GM19351 (cell line): Measurements from ENCODE around the gene HSD17B1.

Experiments used
- ATAC-seq: cut with Tn5 transposase; IDR thresholded peaks from one replicate; pipeline ENCODE4 v1.9.1; 2021; ENCODE audit warnings: mild to moderate bottlenecking, moderate library complexity; ENCODE audit not compliant: unreplicated experiment

Gene HSD17B1

DNA sequence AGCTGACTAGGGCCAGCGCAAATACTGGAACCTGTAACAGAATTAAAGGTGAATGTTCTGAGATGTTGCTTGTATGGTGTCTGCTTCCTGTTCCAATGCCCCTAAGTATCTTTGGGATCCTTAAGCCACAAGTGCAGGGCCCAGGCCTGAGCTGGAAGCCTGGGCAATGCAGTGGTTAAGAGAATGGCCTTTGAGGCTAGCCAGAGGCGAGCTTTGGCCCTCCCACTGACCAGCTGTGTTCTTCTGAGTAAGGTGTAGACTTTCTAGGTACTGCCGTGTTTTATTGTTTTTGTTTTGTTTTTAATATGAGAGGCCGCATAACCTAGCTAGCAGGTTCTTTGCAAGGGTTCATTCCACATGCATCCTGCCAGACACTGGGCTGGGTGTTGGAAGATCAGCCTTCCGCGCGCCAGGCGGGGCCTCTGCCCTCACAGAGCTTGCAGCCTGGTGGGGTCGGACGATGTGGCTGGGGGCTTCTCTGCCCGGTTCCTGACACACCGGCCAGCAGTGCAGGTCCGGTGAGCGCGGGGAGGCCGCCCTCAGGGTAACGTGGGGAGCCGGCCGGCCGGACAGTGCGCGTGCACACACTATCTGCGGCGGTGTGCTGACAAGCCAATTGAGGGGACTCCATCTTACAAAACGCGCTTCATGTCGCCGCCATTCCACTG, 13.6 kb downstream of the HSD17B1 start:
- no peak for ATAC-seq

DNA sequence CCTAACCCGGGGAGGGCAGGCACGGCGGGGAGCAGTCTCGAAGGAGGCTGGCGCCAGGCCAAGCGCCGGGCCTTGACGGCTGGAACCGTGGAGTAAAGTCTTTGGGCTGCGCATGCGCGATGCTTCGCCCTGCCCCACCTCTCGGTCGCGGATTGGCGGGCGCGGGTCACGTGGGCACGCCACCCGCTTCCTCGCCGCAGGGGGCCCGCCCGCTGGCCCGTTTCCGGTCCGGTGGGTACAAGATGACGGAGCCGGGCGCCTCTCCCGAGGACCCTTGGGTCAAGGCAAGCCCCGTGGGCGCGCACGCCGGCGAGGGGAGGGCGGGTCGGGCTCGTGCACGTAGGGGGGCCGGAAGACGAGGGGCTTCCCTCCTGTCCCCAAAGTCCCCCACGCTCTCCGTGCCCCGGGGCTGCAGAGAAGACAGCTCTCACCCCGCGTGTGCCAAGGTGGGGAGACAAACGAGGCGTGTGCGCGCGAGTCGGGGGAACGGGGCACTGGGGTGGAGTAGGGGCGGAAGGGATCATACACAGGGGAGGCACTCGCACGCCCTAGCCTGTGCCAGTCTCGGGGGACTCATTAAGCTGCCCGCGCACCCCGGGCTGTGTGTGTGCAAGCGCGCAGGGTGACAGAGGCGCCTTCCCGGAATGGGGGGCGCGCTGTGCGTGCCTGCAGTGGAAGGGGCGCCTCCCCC, 14.3 kb downstream of the HSD17B1 start, which contains the start of gene MLX:
Gene MLX (plus strand): TSS at position 218 of the 691 bp plus-strand sequence. CDS start 25 bp downstream, at position 243.
- peak; percentile 59 for ATAC-seq

DNA sequence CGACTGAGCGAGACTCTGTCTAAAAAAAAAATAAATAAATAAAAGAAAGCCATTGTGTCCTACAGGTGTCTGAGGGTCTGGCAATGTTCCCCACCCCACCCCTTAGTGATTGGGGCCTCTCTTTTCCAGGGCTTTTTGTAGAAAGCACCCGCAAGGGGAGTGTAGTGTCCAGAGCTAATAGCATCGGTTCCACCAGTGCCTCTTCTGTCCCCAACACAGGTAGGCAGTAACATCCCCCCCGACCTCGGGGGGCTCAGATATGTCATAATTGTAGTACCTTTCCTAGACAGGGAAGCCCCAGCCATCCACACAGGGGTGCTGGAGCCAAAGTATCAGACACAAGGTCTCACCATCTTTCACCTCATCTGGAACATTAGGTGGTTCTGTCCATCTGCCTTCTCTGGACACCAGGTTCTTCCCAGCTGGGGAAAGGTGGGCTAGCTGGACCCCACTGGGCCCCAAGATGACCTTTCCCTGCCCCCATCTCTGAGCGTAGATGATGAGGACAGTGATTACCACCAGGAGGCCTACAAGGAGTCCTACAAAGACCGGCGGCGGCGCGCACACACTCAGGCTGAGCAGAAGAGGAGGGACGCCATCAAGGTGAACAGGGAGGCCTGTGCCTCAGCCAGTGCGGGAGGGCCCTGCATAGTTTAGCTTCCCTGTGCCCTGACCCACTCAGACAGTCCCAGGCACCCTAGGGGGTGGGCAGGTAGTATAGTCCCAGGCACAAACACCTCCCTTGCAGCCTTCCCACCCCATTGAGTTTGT, 15.8 kb downstream of the HSD17B1 start:
- ATAC-seq, result no peak

DNA sequence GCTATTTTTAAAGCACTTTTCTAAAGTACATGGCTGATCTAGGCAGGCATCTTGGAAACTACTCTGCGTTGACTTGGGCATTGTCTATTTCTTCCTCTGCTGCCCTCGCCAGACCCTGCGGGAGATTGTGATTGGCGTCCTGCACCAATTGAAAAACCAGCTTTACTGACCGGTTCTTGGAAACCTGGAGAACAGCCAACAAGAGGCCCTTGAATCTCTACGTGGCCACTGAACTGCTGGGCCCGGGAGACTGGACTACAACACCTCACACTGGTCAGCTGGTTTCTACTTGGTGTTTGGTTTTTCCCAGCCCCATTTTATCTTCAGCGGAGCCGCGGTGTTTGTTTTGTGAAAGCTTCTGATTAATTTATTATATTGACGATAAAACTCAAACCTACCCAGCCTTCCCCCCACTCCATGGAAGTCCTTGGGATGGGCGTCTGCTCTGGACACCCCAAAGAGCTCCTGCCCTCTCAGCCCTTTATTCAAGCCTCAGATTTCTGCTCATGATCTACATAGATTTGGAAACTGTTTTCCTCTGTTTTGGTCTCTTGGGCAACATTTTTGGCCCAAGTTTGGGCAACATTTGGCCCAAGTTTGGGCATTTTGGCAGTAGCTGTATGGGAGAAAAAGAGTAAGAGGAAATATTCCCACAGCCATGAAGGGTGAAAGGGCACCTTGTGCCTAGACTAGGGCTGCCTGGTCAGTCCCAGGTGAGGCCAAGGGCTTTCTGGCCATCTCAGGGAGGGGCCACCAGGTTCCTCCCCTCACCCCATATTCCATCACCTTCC, 18.9 kb downstream of the HSD17B1 start:
- ATAC-seq, result no peak

DNA sequence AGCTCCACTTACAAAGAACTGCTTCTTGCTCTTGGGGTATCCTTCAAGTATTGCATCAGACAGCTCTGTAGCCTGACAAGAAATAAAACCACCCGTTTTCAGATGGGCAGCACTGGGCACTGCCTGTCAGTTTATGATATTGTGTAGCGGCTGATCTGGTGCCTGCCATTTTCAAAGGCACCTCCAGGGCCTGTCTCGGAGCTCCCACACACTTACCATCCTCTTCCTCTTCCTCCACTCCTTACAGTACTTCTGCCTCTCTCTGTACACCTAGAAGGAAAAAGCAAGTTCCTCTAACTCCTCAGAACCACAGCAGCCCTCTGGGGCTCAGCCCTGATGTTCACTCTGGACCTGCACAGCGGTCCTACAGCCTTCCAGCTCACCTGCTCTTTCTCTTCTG, 20.4 kb downstream of the HSD17B1 start:
- no peak for ATAC-seq

DNA sequence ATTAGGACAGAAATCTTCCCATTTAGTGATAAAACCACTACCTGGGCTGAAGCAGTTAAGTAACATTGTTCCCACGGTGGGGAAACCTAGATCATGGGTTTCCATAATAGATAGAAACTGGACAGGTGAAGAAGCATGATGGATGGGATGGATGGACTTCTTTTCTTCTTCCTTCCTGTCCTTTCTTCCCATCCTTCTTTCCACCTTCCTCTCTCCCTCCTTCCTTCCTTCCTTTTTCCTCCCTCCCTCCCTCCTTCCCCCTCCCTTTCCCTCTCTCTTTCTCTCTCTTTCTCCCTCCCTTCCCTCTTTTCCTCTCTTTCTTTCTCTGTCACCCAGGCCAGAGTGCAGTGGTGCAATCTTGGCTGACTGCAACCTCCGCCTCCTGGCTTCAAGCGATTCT, 21.7 kb downstream of the HSD17B1 start:
- ATAC-seq, result no peak

DNA sequence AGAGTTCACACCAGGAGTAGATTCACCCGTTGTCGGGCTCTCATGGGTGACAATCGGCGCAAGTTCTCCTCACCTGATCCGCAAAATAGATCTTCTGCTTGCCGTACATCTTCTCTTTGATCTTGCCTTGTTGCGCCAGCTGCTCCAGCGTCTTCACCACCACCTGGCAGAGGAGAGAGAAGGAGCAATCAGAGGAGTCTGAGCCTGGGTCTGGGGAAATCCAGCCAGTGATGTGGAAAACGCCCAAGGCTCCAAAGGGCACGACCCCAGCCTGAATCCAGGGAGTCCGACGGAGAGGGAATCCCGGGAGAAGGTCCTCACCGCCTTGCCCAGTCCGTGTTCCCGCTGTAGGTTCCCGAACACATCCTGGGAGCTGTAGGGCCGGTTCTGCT, 24.4 kb downstream of the HSD17B1 start:
- ATAC-seq, result no peak

DNA sequence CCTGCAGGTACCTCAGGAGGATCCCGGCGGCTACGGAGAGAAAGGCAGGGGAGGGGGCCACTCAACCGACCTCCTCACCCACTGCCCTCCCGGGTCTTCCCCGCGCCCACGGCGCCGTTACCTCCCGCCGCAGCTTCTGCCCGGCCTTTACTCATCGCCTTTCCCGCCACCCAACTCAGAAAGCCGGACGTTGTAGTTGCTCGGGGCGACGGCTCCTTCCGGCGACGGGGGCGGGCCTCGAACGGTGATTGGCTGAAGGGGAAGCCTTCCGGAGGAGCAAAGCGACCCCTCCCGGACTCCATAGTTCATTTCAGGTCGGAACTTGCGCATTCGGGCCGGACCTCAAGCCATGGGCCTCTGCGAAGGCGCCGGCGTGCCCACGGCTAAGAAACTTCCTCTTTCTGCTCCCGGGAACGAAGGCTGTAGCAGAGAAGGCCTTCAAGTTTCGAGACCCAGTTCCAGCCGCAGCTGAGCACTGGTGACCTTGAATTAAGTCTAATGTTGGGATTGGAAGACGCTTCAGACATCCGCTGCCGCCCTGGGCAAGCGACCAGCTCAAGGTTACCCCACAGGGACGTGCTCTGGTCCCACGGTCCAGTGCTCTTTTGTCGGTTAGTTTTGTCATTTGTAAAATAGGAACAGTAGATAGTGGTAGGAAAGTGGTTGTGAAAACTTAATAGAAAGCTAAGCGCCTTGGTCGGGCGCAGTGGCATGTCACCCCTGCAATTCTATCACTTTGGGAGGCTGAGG, 25.0 kb downstream of the HSD17B1 start, which contains the start of gene PSMC3IP:
Gene PSMC3IP (minus strand): TSS at position 198 of the 750 bp plus-strand sequence. CDS start 43 bp downstream, at position 155.
- ATAC-seq, result peak; percentile 75

DNA sequence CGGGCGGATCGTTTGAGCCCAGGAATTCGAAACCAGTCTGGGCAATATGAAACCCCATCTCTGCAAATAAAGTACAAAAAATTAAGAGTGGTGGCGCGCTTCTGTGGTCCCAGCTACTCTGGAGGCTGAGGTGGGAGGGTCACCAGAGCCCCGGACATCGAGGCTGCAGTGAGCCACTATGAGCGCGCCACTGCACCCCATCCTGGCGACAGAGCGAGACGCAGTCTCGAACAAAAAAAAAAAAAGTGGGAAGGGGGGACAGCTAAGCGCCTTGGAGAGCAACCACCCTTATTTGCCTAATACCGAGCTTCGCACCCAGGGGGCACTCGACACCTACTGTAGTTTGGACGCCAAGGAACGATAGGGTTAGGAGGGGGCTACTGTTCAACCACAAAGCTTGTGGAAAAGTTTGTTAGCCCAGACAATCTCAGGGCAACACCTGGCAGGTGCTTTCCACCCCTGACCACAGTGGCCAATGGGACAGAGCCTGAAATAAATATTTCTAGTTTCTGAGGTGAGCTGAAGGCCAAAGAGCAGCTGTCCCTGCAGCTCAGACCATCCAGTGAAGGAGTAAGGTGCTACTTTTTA, 25.7 kb downstream of the HSD17B1 start:
- peak; percentile 45 for ATAC-seq

DNA sequence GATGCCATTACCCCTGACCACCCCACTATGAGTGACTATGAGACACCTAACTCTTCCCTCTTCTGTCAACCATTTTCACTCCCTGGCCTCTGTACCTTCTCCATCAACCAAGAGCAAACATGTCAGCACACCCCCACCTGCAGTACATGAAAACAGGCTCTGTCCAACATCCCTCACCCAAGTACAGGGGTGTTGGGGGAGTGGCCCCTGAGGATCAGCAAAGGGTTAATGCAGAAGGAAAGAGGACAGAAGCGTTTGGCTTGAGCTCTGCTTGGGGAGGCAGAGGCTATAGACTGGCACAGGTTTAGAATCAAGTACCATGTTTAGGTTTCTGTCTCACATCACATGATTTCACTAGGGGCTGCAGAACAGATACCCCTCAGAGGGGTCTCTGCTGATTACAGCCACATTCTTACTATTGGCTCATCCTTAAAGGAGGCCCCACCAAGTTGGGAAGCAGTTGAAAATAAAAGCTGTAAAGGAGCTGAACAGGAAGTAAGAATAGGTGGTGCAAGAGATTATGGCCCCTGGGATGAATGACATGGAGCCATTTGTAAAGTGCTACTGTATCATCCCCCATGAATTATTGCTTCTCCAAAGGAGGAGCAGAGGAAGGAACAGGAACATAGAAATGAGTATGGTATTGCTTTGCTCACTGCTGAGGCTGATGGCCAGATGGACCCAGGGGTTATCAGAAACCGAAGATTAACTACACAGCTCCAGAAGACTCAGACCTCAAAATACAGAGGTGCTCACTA, 27.2 kb downstream of the HSD17B1 start:
- no peak for ATAC-seq

DNA sequence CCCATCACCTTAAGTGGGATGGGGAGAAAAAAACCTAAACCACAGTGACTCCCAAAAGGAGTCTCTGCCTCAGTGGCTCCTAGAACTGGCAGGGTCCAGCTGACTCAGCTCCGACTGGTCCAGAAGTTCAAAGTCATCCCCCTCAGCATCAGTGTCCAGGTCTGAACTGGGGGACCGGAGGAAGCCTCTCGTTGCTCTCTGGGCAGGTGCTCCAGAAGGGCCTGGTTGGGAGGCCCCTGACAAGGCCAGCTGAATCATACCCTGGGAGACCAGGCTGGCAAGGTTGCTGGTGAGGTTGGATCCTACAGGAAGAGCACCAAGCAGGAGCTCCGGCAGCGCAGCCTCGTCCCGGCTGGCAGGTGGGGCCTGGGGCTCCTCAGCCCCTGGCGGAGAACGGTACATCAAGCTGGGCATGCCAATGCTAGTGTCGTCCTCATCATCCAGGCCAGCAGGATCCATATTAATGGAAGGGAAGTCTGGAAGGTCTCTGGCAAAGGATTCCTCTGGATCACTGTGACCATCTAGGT, 29.1 kb downstream of the HSD17B1 start:
- ATAC-seq, result no peak

DNA sequence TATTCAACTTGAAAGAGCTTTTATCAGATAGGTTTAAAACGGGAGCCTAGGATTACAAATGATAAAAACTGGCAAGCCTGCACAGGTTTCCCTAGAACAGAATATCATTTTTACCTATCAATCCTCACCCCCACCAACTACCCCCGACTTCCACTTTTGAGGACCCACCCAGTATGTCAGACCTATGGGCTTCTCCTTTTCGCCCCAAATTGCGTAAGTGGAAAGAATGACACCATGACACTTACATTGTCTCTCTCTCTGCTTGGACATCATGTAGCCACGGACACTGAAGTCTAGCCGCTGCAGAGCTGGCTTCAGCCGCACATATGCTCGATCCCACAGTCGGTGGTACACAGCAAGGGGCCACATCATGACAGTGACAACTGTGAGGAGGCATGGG, 32.2 kb downstream of the HSD17B1 start:
- ATAC-seq, result no peak

DNA sequence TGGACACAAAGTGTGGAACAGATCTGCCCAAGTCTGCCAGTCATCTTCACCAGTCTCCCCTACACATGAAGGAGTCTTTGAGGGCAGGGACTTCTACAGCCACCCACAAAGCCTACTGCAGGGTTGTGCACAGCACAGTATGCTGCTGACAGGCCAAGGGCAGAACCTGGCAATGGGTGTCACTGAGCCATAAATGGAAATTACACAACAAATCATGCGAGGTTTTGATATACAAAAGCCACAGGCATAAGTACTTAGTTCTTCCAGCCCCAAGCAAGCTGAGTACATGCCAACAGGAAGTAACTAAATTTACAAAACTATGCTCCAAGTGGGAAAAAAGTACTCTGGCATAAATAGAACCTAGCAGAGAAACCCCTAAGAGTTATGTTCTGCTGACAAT, 32.6 kb downstream of the HSD17B1 start:
- no peak for ATAC-seq

DNA sequence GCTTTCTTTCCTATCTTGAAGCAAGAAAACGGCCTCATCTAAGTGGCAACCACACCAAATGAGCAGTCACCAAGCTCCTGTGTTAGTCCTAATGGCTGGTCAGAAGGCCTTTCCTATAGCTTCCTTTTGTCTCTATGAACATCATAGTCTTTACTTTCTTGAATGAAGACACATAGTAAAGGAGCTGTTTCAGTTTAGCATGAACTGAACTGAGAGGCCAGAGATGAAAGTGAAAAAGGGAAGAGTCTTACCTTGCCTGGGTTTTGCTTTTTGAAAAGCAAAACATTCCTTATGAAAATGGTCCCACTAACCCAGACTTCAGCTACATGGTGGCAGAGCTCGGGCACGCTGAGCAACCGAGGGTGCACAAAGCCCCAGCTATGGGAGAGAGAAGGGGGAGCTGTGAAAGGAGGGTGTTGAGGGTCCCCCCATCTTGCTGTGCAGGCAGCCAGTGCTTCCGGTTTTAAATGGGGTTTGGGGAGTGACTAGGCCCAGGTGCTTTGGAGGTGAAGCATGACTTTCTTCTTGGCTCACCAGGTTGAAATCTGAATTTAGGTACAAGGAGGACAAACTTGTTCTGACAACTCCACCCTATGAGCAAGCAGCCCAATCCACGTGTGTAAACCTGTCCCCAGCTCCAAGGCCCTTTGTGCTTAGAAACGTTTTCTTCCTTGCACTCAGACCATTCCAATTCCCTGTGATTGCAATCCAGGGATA, 33.9 kb downstream of the HSD17B1 start:
- ATAC-seq, result no peak

DNA sequence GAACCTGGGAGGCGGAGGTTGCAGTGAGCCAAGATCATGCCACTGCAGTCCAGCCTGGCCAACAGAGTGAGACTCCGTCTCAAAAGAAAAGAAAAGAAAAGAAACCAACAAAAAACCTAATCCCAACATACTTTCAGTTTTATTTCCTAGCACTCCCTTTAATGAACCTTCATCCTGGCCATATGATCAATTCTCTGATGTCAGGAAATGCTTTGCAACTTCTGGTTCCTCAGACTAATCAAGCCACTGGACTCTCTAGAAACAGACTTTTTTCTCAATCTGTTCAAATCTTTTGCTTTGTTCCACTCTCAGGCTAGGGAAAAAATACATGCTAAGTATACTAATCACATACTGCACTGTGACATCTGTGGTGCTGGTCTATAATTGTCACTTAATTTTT, 38.2 kb downstream of the HSD17B1 start:
- ATAC-seq, result no peak

DNA sequence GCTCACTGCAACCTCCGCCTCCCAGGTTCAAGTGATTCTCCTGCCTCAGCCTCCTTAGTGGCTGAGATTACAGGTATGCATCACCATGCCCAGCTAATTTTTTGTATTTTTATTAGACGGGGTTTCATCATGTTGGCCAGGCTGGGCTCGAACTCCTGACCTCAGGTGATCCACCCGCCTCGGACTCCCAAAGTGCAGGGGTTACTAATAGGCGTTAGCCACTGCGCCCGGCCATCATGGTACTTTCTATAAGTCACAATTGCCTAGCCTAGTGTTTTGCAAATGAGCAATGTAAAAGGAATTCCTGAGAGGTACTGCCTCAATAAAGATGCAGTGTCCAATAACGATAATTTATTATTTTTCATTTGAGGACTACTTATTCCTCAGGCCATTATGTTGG, 38.7 kb downstream of the HSD17B1 start:
- no peak for ATAC-seq

DNA sequence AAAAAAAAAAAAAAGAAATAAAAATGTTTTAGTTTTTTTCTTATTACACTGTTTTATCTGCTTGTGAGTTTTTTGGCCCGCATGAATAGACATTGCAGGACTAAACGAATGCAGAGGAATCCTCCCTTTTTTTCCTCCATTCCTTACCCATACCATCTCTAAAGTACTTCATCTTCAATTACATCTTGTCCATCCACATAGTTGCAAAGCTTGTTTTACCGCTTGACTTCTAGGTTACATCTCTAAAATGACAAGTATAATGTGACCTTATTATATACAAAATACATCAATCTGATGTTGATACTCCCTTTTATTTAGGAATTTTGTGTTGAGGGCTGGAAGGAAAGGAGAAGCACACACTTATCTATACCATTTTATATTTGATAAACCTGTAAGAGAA, 43.7 kb downstream of the HSD17B1 start:
- no peak for ATAC-seq

DNA sequence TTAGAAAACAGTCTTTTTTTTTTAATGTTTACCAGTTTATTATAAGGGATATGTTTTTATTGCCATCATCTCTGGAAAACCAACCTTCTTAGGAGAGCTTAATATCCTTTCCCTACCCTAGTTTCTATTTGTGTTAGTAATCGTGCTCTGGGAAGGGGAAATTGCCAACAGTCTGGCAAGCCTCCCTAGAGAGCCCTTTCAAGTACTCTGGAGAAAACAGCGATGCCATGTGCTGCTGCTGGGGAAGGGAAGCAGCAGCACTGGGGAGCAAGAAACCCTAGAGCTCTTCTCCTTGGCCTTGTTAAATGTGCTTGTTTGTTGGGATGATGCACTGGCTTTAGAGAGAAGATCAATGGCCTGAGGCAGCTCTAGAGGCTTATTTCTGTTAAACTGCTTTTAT, 46.2 kb downstream of the HSD17B1 start:
- no peak for ATAC-seq
